IMR-90 (cell line): ENCODE measurements around the gene TM4SF20. TPM values are rescaled to one million over a fixed set of nuclear protein-coding genes. Genes with fewer than 3 reads are reported as not detected.

Experiments
- ATAC-seq: fragments of 200-7000 bp; cut with Tn5 transposase; 2 replicates; pipeline ENCODE4 v1.9.1; 2020; ENCODE audit warnings: low read depth, mild to moderate bottlenecking, moderate library complexity
- BruUV-seq: library from RNA; stranded (reverse); fragments of 400-500 nt; replicated peaks from 2 replicates; lab custom pipeline; 2021; lab: Mats Ljungman, UMichigan
- CTCF ChIA-PET: fragments of 300-600 bp; formaldehyde crosslinking; extraction: SDS; loops from one replicate; lab custom pipeline; 2021; ENCODE audit warnings: antibody characterized with exemption; lab: Yijun Ruan, JAX
- POLR2A ChIA-PET: fragments of 300-600 bp; sonication (Branson Sonifier 250); formaldehyde crosslinking; loops from one replicate; lab custom pipeline; 2022; ENCODE audit warnings: antibody characterized with exemption; ENCODE audit not compliant: unreplicated experiment; lab: Charles Lee
- DNase-seq: peaks from one replicate; pipeline ENCODE4 v3.0.0; 2013
- H2AFZ ChIP-seq: replicated peaks from 2 replicates; pipeline ENCODE3; 2013; ENCODE audit warnings: low read length, mild to moderate bottlenecking; ENCODE audit not compliant: poor library complexity
- H2AK5ac ChIP-seq: 2 replicates; pipeline ENCODE4 v1.6.1; 2013; ENCODE audit warnings: low read depth, low read length, inconsistent platforms
- H2AK9ac ChIP-seq: replicated peaks from 2 replicates; pipeline ENCODE3; 2013; ENCODE audit warnings: mild to moderate bottlenecking, low read depth, low read length, moderate library complexity; ENCODE audit not compliant: poor library complexity
- H2BK120ac ChIP-seq: 2 replicates; pipeline ENCODE4 v1.6.1; 2013; ENCODE audit warnings: low read depth, low read length, inconsistent platforms
- H2BK15ac ChIP-seq: 3 replicates; pipeline ENCODE4 v1.6.1; 2013; ENCODE audit warnings: low read depth, low read length, inconsistent platforms
- H2BK20ac ChIP-seq: 2 replicates; pipeline ENCODE4 v1.6.1; 2013; ENCODE audit warnings: low read depth, mild to moderate bottlenecking, inconsistent platforms, low read length, moderate library complexity
- H2BK5ac ChIP-seq: 2 replicates; pipeline ENCODE4 v1.6.1; 2013; ENCODE audit warnings: mild to moderate bottlenecking, low read depth, low read length, inconsistent platforms; ENCODE audit not compliant: poor library complexity, severe bottlenecking
- H3K14ac ChIP-seq: replicated peaks from 2 replicates; pipeline ENCODE4 v1.6.1; 2013; ENCODE audit warnings: low read depth, low read length, inconsistent platforms
- H3K18ac ChIP-seq: 2 replicates; pipeline ENCODE4 v1.6.1; 2013; ENCODE audit warnings: low read depth, low read length, control low read depth
- H3K23ac ChIP-seq: 2 replicates; pipeline ENCODE4 v1.6.1; 2013; ENCODE audit warnings: low read depth, low read length, inconsistent platforms
- H3K27ac ChIP-seq: 2 replicates; pipeline ENCODE4 v1.5.1; 2013; ENCODE audit warnings: mild to moderate bottlenecking, control low read depth, low read length; ENCODE audit not compliant: insufficient read depth
- H3K27me3 ChIP-seq: 2 replicates; pipeline ENCODE4 v1.6.1; 2013; ENCODE audit warnings: low read length; ENCODE audit not compliant: control insufficient read depth, insufficient read depth
- H3K36me3 ChIP-seq: 2 replicates; pipeline ENCODE4 v1.6.1; 2013; ENCODE audit warnings: low read length, mixed read lengths; ENCODE audit not compliant: control insufficient read depth, insufficient read depth
- H3K4ac ChIP-seq: 2 replicates; pipeline ENCODE4 v1.6.1; 2013; ENCODE audit warnings: low read depth, low read length, inconsistent platforms
- H3K4me1 ChIP-seq: 2 replicates; pipeline ENCODE4 v1.6.1; 2013; ENCODE audit warnings: low read length, mixed read lengths; ENCODE audit not compliant: control insufficient read depth, insufficient read depth
- H3K4me2 ChIP-seq: 2 replicates; pipeline ENCODE4 v1.6.1; 2013; ENCODE audit warnings: low read depth, mild to moderate bottlenecking, control low read depth, low read length, moderate library complexity
- H3K4me3 ChIP-seq: 2 replicates; pipeline ENCODE4 v1.5.1; 2013; ENCODE audit warnings: low read depth, mild to moderate bottlenecking, control low read depth, low read length, moderate library complexity; ENCODE audit not compliant: insufficient read depth
- H3K56ac ChIP-seq: 2 replicates; pipeline ENCODE4 v1.6.1; 2013; ENCODE audit warnings: low read length, inconsistent platforms; ENCODE audit not compliant: insufficient read depth; ENCODE audit errors: extremely low read depth
- H3K79me1 ChIP-seq, 2 experiments: 2 replicates each; pipeline ENCODE4 v1.6.1; 2013; ENCODE audit warnings: low read length in 2 of 2, inconsistent platforms in 1 of 2, low read depth in 1 of 2
- H3K9ac ChIP-seq: 2 replicates; pipeline ENCODE4 v1.6.1; 2013; ENCODE audit warnings: low read depth, low read length, control low read depth
- H3K9me1 ChIP-seq: 2 replicates; pipeline ENCODE4 v1.6.1; 2013; ENCODE audit warnings: low read length, inconsistent platforms; ENCODE audit not compliant: insufficient read depth
- H3K9me3 ChIP-seq: 2 replicates; pipeline ENCODE4 v1.6.1; 2013; ENCODE audit warnings: low read length; ENCODE audit not compliant: control insufficient read depth, insufficient read depth
- H4K20me1 ChIP-seq: 2 replicates; pipeline ENCODE4 v1.6.1; 2013; ENCODE audit warnings: low read length, inconsistent platforms; ENCODE audit not compliant: insufficient read depth
- H4K5ac ChIP-seq: 2 replicates; pipeline ENCODE4 v1.6.1; 2013; ENCODE audit warnings: mild to moderate bottlenecking, low read depth, low read length, control low read depth
- H4K8ac ChIP-seq, 2 experiments: 2 replicates each; pipeline ENCODE4 v1.6.1; 2013; ENCODE audit warnings: low read depth in 2 of 2, low read length in 2 of 2, control low read depth in 1 of 2, inconsistent platforms in 1 of 2
- H4K91ac ChIP-seq: 2 replicates; pipeline ENCODE4 v1.6.1; 2013; ENCODE audit warnings: low read depth, low read length, inconsistent platforms; ENCODE audit not compliant: insufficient read depth
- BHLHE40 ChIP-seq: fragments of 150-350 bp; IDR thresholded peaks from 2 replicates; pipeline ENCODE4 v1.6.1; 2016; ENCODE audit warnings: mild to moderate bottlenecking, low read depth, low read length
- CEBPB ChIP-seq: IDR thresholded peaks from 2 replicates; pipeline ENCODE4 v1.6.1; 2012; ENCODE audit warnings: low read depth, low read length, improper control_type of control experiment
- CHD1 ChIP-seq: IDR thresholded peaks from 2 replicates; pipeline ENCODE4 v1.6.1; 2012; ENCODE audit warnings: low read depth, low read length, improper control_type of control experiment
- CTCF ChIP-seq: conservative IDR thresholded peaks from 2 replicates; pipeline ENCODE4 v1.5.1; 2012; ENCODE audit warnings: mild to moderate bottlenecking, low read depth, low read length, improper control_type of control experiment
- ELK1 ChIP-seq: fragments of 150-350 bp; IDR thresholded peaks from 2 replicates; pipeline ENCODE4 v1.6.1; 2016; ENCODE audit warnings: low read depth, mild to moderate bottlenecking, low read length, moderate library complexity, borderline replicate concordance
- FOS ChIP-seq: fragments of 150-350 bp; IDR thresholded peaks from 2 replicates; pipeline ENCODE4 v1.6.1; 2016; ENCODE audit warnings: low read depth, low read length
- MAFK ChIP-seq: IDR thresholded peaks from 2 replicates; pipeline ENCODE4 v1.6.1; 2012; ENCODE audit warnings: low read depth, low read length, improper control_type of control experiment
- MAZ ChIP-seq: IDR thresholded peaks from 2 replicates; pipeline ENCODE4 v1.6.1; 2012; ENCODE audit warnings: low read depth, mild to moderate bottlenecking, low read length, improper control_type of control experiment, moderate library complexity, borderline replicate concordance
- MXI1 ChIP-seq: IDR thresholded peaks from 2 replicates; pipeline ENCODE4 v1.6.1; 2012; ENCODE audit warnings: low read depth, mild to moderate bottlenecking, low read length, moderate library complexity, borderline replicate concordance
- NFE2L2 ChIP-seq: fragments of 150-350 bp; IDR thresholded peaks from 2 replicates; pipeline ENCODE4 v1.6.1; 2016; ENCODE audit warnings: low read depth, mild to moderate bottlenecking, low read length
- POLR2A ChIP-seq: IDR thresholded peaks from 2 replicates; pipeline ENCODE4 v1.6.1; 2012; ENCODE audit warnings: mild to moderate bottlenecking, low read depth, low read length
- RAD21 ChIP-seq: IDR thresholded peaks from 2 replicates; pipeline ENCODE4 v1.6.1; 2012; ENCODE audit warnings: low read length, improper control_type of control experiment
- RCOR1 ChIP-seq: IDR thresholded peaks from 2 replicates; pipeline ENCODE4 v1.6.1; 2012; ENCODE audit warnings: mild to moderate bottlenecking, low read length, improper control_type of control experiment; ENCODE audit not compliant: insufficient replicate concordance
- RFX5 ChIP-seq: IDR thresholded peaks from 2 replicates; pipeline ENCODE4 v1.8.0; 2012; ENCODE audit warnings: low read depth, mild to moderate bottlenecking, low read length, moderate library complexity
- SMC3 ChIP-seq: fragments of 150-350 bp; IDR thresholded peaks from 2 replicates; pipeline ENCODE4 v1.6.1; 2016; ENCODE audit warnings: low read depth, mild to moderate bottlenecking, antibody characterized with exemption, low read length, moderate library complexity
- USF2 ChIP-seq: fragments of 150-350 bp; IDR thresholded peaks from 2 replicates; pipeline ENCODE4 v1.6.1; 2017; ENCODE audit warnings: mild to moderate bottlenecking, antibody characterized with exemption, low read length, low read depth
- WGBS, 2 experiments: methylation state at CpG; one replicate each; pipeline versions ENCODE4 v1.1.5 to v1.1.7; 2013; ENCODE audit warnings: missing lambda C conversion rate in 2 of 2; ENCODE audit not compliant: insufficient read length in 1 of 2; ENCODE audit errors: extremely low coverage in 2 of 2; 5-methylcytosine and 5-hydroxymethylcytosine counted together
- dilution Hi-C: fragments of 300-500 bp; cut with HindIII; formaldehyde crosslinking; loops from one replicate; pipeline ENCODE4 v1.14.3; 2018; ENCODE audit warnings: low sequenced_read_pairs; ENCODE audit not compliant: unreplicated experiment
- in situ Hi-C: fragments of 300-500 bp; cut with MboI; formaldehyde crosslinking; loops from 3 replicates; pipeline ENCODE4 v1.14.3; 2019; ENCODE audit warnings: low sequenced_read_pairs, inconsistent platforms, mixed read lengths
- intact Hi-C: fragments of 100-400 bp; cut with micrococcal nuclease; formaldehyde crosslinking; loops from 2 replicates; pipeline ENCODE4 v1.10.0; 2022
- polyA plus RNA-seq, 3 experiments: library from polyadenylated mRNA; depleted of rRNA; stranded (reverse); fragments of >200 nt; gene quantifications; 2 replicates each; pipeline ENCODE4 v1.2.3, GENCODE V29; 2012; ENCODE audit warnings: low replicate concordance in 1 of 3
- total RNA-seq: library from RNA; depleted of rRNA; stranded (reverse); fragments of >200 nt; gene quantifications from 2 replicates; pipeline ENCODE4 v1.2.3, GENCODE V29; 2012

TM4SF20 gene
- total and polyA plus RNA-seq, 2 of the 4 experiments (the other 2 are of a cell fraction), result under 0.01 to 0.03 TPM

- POLR2A ChIA-PET, result no interaction called here
- no TSS peak for BruUV-seq
- peaks cover 12% of the 10 kb centered on the region for H3K36me3 ChIP-seq
- H3K9me3 ChIP-seq, result no peaks in the 10 kb centered on the region
- no peak overlapping the region for H2AK9ac ChIP-seq
- no peak overlapping the region for H4K5ac ChIP-seq
- dilution Hi-C loops (no loop called here), intact Hi-C loops (no loop called here), in situ Hi-C loops (no loop called here)
- DNase-seq (no peak), ATAC-seq (no peak)
- H2AFZ ChIP-seq, result no peak overlapping the region
- no peak overlapping the region for H2BK15ac ChIP-seq
- no peak overlapping the region for H3K27ac ChIP-seq
- no peak overlapping the region for H3K4me3 ChIP-seq
- H2BK20ac ChIP-seq, result no peak overlapping the region
- no peak overlapping the region for H3K18ac ChIP-seq
- H4K20me1 ChIP-seq, result no peaks in the 10 kb centered on the region
- no peak overlapping the region for H4K91ac ChIP-seq
- CTCF ChIA-PET, result no interaction called here
- no peak overlapping the region for H3K4ac ChIP-seq
- WGBS, 2 experiments, result no CpG with 5 or more reads among the region's 2 CpGs
- H3K79me1 ChIP-seq, result peaks cover 16 to 17% of the 10 kb centered on the region in 2 experiments
- TF ChIP-seq ELK1, result no peak
- no peak for TF ChIP-seq POLR2A
- no peak for TF ChIP-seq BHLHE40
- no peak for TF ChIP-seq CEBPB
- no peak for TF ChIP-seq RFX5
- TF ChIP-seq NFE2L2, result no peak
- TF ChIP-seq SMC3, result no peak
- no peak for TF ChIP-seq FOS
- TF ChIP-seq CHD1, result no peak
- no peak for TF ChIP-seq RCOR1
- TF ChIP-seq MAFK, result no peak
- no peak for TF ChIP-seq USF2
- TF ChIP-seq RAD21, result no peak
- TF ChIP-seq MXI1, result no peak
- no peak for TF ChIP-seq MAZ
- TF ChIP-seq CTCF, result no peak
- H2BK120ac ChIP-seq, result no peak overlapping the region
- H3K14ac ChIP-seq, result no peak overlapping the region
- H4K8ac ChIP-seq, result no peak overlapping the region
- H2AK5ac ChIP-seq, result no peak overlapping the region
- H3K4me2 ChIP-seq, result no peak overlapping the region
- H3K56ac ChIP-seq, result no peak overlapping the region
- H2BK5ac ChIP-seq, result no peak overlapping the region
- peaks cover 3% of the 10 kb centered on the region for H3K9me1 ChIP-seq
- H3K9ac ChIP-seq, result no peak overlapping the region
- H3K4me1 ChIP-seq, result no peaks in the 10 kb centered on the region
- no peaks in the 10 kb centered on the region for H3K27me3 ChIP-seq
- no peak overlapping the region for H3K23ac ChIP-seq
Measured at GRCh38 chr2:227337442-227337841, 41.7 kb downstream of the TM4SF20 start.
